ENCODE data around the gene ALLC.

GRCh38 chr2:3636586-3637310 lies 21.3 kb upstream of the ALLC start:
- TF ChIP-seq CTCF (IDR thresholded peaks at IDR 0.05; ENCODE audit: low read depth, low read length) (no peak), EZH2phosphoT487 (IDR thresholded peaks at IDR 0.05; ENCODE audit: low read depth) (no peak)
